HepG2 (cell line): Measurements from ENCODE around the gene SLC25A22. TPM values are rescaled to one million over a fixed set of nuclear protein-coding genes. Genes with fewer than 3 reads are reported as not detected.

Experiments used
- CTCF ChIP-seq: sonication (generic); formaldehyde crosslinking; IDR thresholded peaks from 2 replicates; pipeline ENCODE4 v1.5.0; 2020; ENCODE audit warnings: mild to moderate bottlenecking, missing genetic modification reagents, moderate library complexity
- KLF12 ChIP-seq: sonication (generic); formaldehyde crosslinking; IDR thresholded peaks from 2 replicates; pipeline ENCODE4 v1.4.0; 2020; ENCODE audit warnings: missing genetic modification reagents, borderline replicate concordance
- KLF6 ChIP-seq: IDR thresholded peaks from 2 replicates; pipeline ENCODE4 v1.8.0; 2016; ENCODE audit warnings: missing biosample characterization, missing genetic modification reagents
- MED13 ChIP-seq: sonication (generic); formaldehyde crosslinking; IDR thresholded peaks from 2 replicates; pipeline ENCODE4 v1.5.0; 2020; ENCODE audit warnings: missing genetic modification reagents
- MIXL1 ChIP-seq: IDR thresholded peaks from 2 replicates; pipeline ENCODE4 v1.6.1; 2016
- NFKB2 ChIP-seq: sonication (generic); formaldehyde crosslinking; IDR thresholded peaks from 2 replicates; pipeline ENCODE4 v1.4.0; 2020; ENCODE audit warnings: missing genetic modification reagents, borderline replicate concordance
- NR0B2 ChIP-seq: sonication (generic); formaldehyde crosslinking; IDR thresholded peaks from 2 replicates; pipeline ENCODE4 v1.4.0; 2020; ENCODE audit warnings: mild to moderate bottlenecking, missing genetic modification reagents
- PHF20 ChIP-seq: sonication (generic); formaldehyde crosslinking; IDR thresholded peaks from 2 replicates; pipeline ENCODE4 v1.5.0; 2020; ENCODE audit warnings: mild to moderate bottlenecking, missing genetic modification reagents
- RBM22 ChIP-seq: fragments of 200-400 bp; formaldehyde crosslinking; optimal IDR thresholded peaks from 2 replicates; pipeline ENCODE3; 2017; ENCODE audit warnings: mild to moderate bottlenecking, low read length, moderate library complexity
- SOX6 ChIP-seq, 2 experiments: fragments of 450-650 bp in 1 of 2; sonication (generic) in 1 of 2; formaldehyde crosslinking in 1 of 2; IDR thresholded peaks; 2 replicates each; pipeline versions ENCODE4 v1.4.0 to v1.6.1; 2017 to 2020; ENCODE audit warnings: antibody characterized with exemption in 1 of 2, mild to moderate bottlenecking in 1 of 2, missing genetic modification reagents in 1 of 2
- TAF1 ChIP-seq: sonication (generic); formaldehyde crosslinking; IDR thresholded peaks from 2 replicates; pipeline ENCODE4 v1.4.0; 2020; ENCODE audit warnings: missing genetic modification reagents
- ZC3H13 ChIP-seq: sonication (generic); formaldehyde crosslinking; IDR thresholded peaks from 2 replicates; pipeline ENCODE4 v1.8.1; 2023; ENCODE audit warnings: mild to moderate bottlenecking, missing genetic modification reagents, moderate library complexity
- ZNF253 ChIP-seq: sonication (generic); formaldehyde crosslinking; IDR thresholded peaks from 2 replicates; pipeline ENCODE4 v1.8.0; 2022; ENCODE audit warnings: mild to moderate bottlenecking, missing genetic modification reagents, borderline replicate concordance
- ZNF33B ChIP-seq: sonication (generic); formaldehyde crosslinking; IDR thresholded peaks from 2 replicates; pipeline ENCODE4 v1.5.1; 2020; ENCODE audit warnings: mild to moderate bottlenecking, missing genetic modification reagents
- ZNF407 ChIP-seq: sonication (generic); formaldehyde crosslinking; IDR thresholded peaks from one replicate; pipeline ENCODE4 v1.5.1; 2020; ENCODE audit warnings: mild to moderate bottlenecking, missing genetic modification reagents; ENCODE audit errors: not compliant biosample characterization
- ZNF572 ChIP-seq: sonication (generic); formaldehyde crosslinking; IDR thresholded peaks from 2 replicates; pipeline ENCODE4 v1.5.1; 2020; ENCODE audit warnings: mild to moderate bottlenecking, missing genetic modification reagents
- ZNF749 ChIP-seq: sonication (generic); formaldehyde crosslinking; IDR thresholded peaks from 2 replicates; pipeline ENCODE4 v1.8.0; 2022; ENCODE audit warnings: mild to moderate bottlenecking, missing genetic modification reagents, moderate library complexity, borderline replicate concordance
- ZNF768 ChIP-seq: sonication (generic); formaldehyde crosslinking; IDR thresholded peaks from 2 replicates; pipeline ENCODE4 v1.4.0; 2020; ENCODE audit warnings: missing genetic modification reagents
- ZNF883 ChIP-seq: sonication (generic); formaldehyde crosslinking; IDR thresholded peaks from 2 replicates; pipeline ENCODE4 v1.5.1; 2020; ENCODE audit warnings: mild to moderate bottlenecking, missing genetic modification reagents; ENCODE audit errors: not compliant biosample characterization
- polyA plus RNA-seq, 8 experiments: library from polyadenylated mRNA; depleted of rRNA in 3 of 8; stranded (reverse) in 7 of 8; unstranded in 1 of 8; fragments of >200 nt; fragmentation: Illumina TruSeq in 4 of 8; extraction: Trizol in 4 of 8; gene quantifications; 2 replicates each; pipeline versions ENCODE4 v1.2.1 to v1.2.3, GENCODE V29; 2011 to 2016; ENCODE audit warnings: low read depth in 4 of 8, missing spikeins in 1 of 8, mixed read lengths in 1 of 8; ENCODE audit not compliant: insufficient read depth in 1 of 8
- total RNA-seq, 5 experiments: library from RNA; depleted of rRNA; stranded (reverse); fragments of >200 nt; fragmentation: Illumina TruSeq; extraction: Trizol; gene quantifications; 2 replicates each; pipeline ENCODE4 v1.2.3, GENCODE V29; 2016; ENCODE audit warnings: low read depth in 1 of 5

Gene SLC25A22
- total and polyA plus RNA-seq, 2 of the 13 experiments (the other 11 are each of a cell fraction or from before 2014, with no cell fraction given) = 12.4 to 19.2 TPM

GRCh38 chr11:776561-777287 lies 21.4 kb downstream of the SLC25A22 start (continued):
- TF ChIP-seq MED13 (CRISPR knock-in tag) = 0 out of 2 replicates have a peak, but pooled peaks have one; percentile 32
- no peak for TF ChIP-seq SOX6 (IDR thresholded peaks at IDR 0.05)
- no peak for TF ChIP-seq SOX6 (CRISPR knock-in tag; IDR thresholded peaks at IDR 0.05)
- peak; percentile 64; the same call in 1 of the 2 replicates for TF ChIP-seq NFKB2 (CRISPR knock-in tag)
- TF ChIP-seq KLF12 = no peak
- TF ChIP-seq PHF20 = peak; percentile 21; the same call in 1 of the 2 replicates
- peak; percentile 55 for TF ChIP-seq RBM22
- TF ChIP-seq ZNF572 (CRISPR knock-in tag) = 0 out of 2 replicates have a peak, but pooled peaks have one; percentile 23
- TF ChIP-seq ZNF253 (CRISPR knock-in tag) = 0 out of 2 replicates have a peak, but pooled peaks have one; percentile 66
- TF ChIP-seq ZNF883 (CRISPR knock-in tag) = peak; percentile 50
- TF ChIP-seq TAF1 (CRISPR knock-in tag) = peak; percentile 12; the same call in 1 of the 2 replicates
- TF ChIP-seq ZNF768 = peak; percentile 5; the same call in 1 of the 2 replicates
- TF ChIP-seq KLF6 (CRISPR knock-in tag) = 0 out of 2 replicates have a peak, but pooled peaks have one; percentile 9
- 0 out of 2 replicates have a peak, but pooled peaks have one; percentile 66 for TF ChIP-seq ZC3H13 (CRISPR knock-in tag)
- TF ChIP-seq ZNF33B (CRISPR knock-in tag) = peak; percentile 27; the same call in 1 of the 2 replicates
- TF ChIP-seq MIXL1 (CRISPR knock-in tag) = no peak
- peak; percentile 32; the same call in 1 of the 2 replicates for TF ChIP-seq NR0B2
- TF ChIP-seq CTCF (CRISPR knock-in tag) = peak; percentile 52
- no peak for TF ChIP-seq ZNF749
- TF ChIP-seq ZNF407 (CRISPR knock-in tag) = peak; percentile 60
